HCT116 (cell line): ENCODE data around the gene AGAP2. TPM values are rescaled to one million over a fixed set of nuclear protein-coding genes. Genes with fewer than 3 reads are reported as not detected.

ENCODE experiments used
- ATAC-seq: fragments of 200-7000 bp; cut with Tn5 transposase; 2 replicates; pipeline ENCODE4 v1.9.1; 2020; ENCODE audit warnings: mild to moderate bottlenecking, moderate library complexity
- BruUV-seq: library from RNA; stranded (reverse); fragments of 400-500 nt; replicated peaks from 2 replicates; lab custom pipeline; 2021; lab: Mats Ljungman, UMichigan
- CTCF ChIA-PET: fragments of 300-600 bp; sonication (Branson Sonifier 250); formaldehyde crosslinking; loops from one replicate; lab custom pipeline; 2021; ENCODE audit warnings: antibody characterized with exemption; lab: Charles Lee
- POLR2A ChIA-PET: fragments of 300-600, 350-600 bp; sonication (Branson Sonifier 250); formaldehyde crosslinking; loops from one replicate; lab custom pipeline; 2021; ENCODE audit warnings: antibody characterized with exemption; lab: Charles Lee
- RAD21 ChIA-PET, 2 experiments: fragments of 300-600 bp; sonication (Branson Sonifier 250); formaldehyde crosslinking; loops; one replicate each; lab custom pipeline; 2023; ENCODE audit warnings: low total read pairs in 2 of 2; ENCODE audit not compliant: uncharacterized antibody in 2 of 2, unreplicated experiment in 2 of 2, low non-redundant PET in 1 of 2; lab: Charles Lee
- DNase-seq: peaks from one replicate; pipeline ENCODE4 v3.0.0-alpha.2; 2010; ENCODE audit warnings: low read depth, low spot score
- H2AFZ ChIP-seq: fragments of 200-600 bp; shearing (Covaris generic), sonication (generic); 2 replicates; pipeline ENCODE4 v1.6.1; 2017; ENCODE audit warnings: low read depth, mixed run types, mixed read lengths, antibody characterized with exemption, low read length; ENCODE audit not compliant: poor library complexity, severe bottlenecking
- H3K27ac ChIP-seq: 2 replicates; pipeline ENCODE4 v1.5.1; 2012; ENCODE audit warnings: low read depth, low read length
- H3K27me3 ChIP-seq: fragments of 200-600 bp; sonication (generic); 2 replicates; pipeline ENCODE4 v1.6.1; 2016; ENCODE audit warnings: mixed run types, low read length, mixed read lengths; ENCODE audit not compliant: insufficient read depth
- H3K36me3 ChIP-seq, 2 experiments: fragments of 200-500 bp in 1 of 2; fragments of 200-600 bp in 1 of 2; sonication (Bioruptor generic) in 1 of 2; sonication (generic) in 1 of 2; 2 replicates each; pipeline versions ENCODE4 v1.5.1 to v1.6.1; 2014 to 2016; ENCODE audit warnings: low read length in 2 of 2, inconsistent platforms in 1 of 2, mixed read lengths in 1 of 2, mixed run types in 1 of 2; ENCODE audit not compliant: insufficient read depth in 2 of 2, control insufficient read depth in 1 of 2
- H3K4me1 ChIP-seq, 2 experiments: fragments of 200-600 bp in 1 of 2; sonication (generic) in 1 of 2; 2 replicates each; pipeline versions ENCODE4 v1.5.1 to v1.6.1; 2012 to 2017; ENCODE audit warnings: low read length in 2 of 2, inconsistent platforms in 1 of 2, mild to moderate bottlenecking in 1 of 2, mixed read lengths in 1 of 2, mixed run types in 1 of 2, moderate library complexity in 1 of 2; ENCODE audit not compliant: insufficient read depth in 2 of 2, control insufficient read depth in 1 of 2
- H3K4me2 ChIP-seq: fragments of 200-600 bp; sonication (generic); 2 replicates; pipeline ENCODE4 v1.6.1; 2017; ENCODE audit warnings: mixed run types, low read length, mixed read lengths
- H3K4me3 ChIP-seq, 2 experiments: fragments of 200-600 bp in 1 of 2; sonication (generic) in 1 of 2; replicated peaks in 1 of 2; 2 replicates each; pipeline ENCODE4 v1.5.1; 2011 to 2016; ENCODE audit warnings: low read length in 2 of 2, control low read depth in 1 of 2, low read depth in 1 of 2, mild to moderate bottlenecking in 1 of 2, mixed read lengths in 1 of 2, mixed run types in 1 of 2
- H3K79me2 ChIP-seq: fragments of 200-600 bp; sonication (generic); 2 replicates; pipeline ENCODE4 v1.6.1; 2017; ENCODE audit warnings: mild to moderate bottlenecking, mixed run types, low read length, moderate library complexity, mixed read lengths; ENCODE audit not compliant: insufficient read depth
- H3K9ac ChIP-seq: fragments of 200-600 bp; sonication (generic); 2 replicates; pipeline ENCODE4 v1.6.1; 2016; ENCODE audit warnings: low read length, mixed read lengths
- H3K9me2 ChIP-seq: fragments of 200-600 bp; sonication (generic), shearing (Covaris generic); 2 replicates; pipeline ENCODE4 v1.6.1; 2017; ENCODE audit warnings: mixed run types, mild to moderate bottlenecking, moderate library complexity; ENCODE audit not compliant: insufficient read depth
- H3K9me3 ChIP-seq, 2 experiments: fragments of 200-500 bp in 1 of 2; fragments of 200-600 bp in 1 of 2; sonication (Bioruptor generic) in 1 of 2; sonication (generic) in 1 of 2; 2 replicates each; pipeline ENCODE4 v1.6.1; 2014 to 2017; ENCODE audit warnings: low read length in 2 of 2, mixed read lengths in 2 of 2, inconsistent platforms in 1 of 2, low read depth in 1 of 2, mild to moderate bottlenecking in 1 of 2, mixed run types in 1 of 2, moderate library complexity in 1 of 2; ENCODE audit not compliant: control insufficient read depth in 1 of 2, insufficient read depth in 1 of 2
- H4K20me1 ChIP-seq: fragments of 200-600 bp; sonication (generic), shearing (Covaris generic); 2 replicates; pipeline ENCODE4 v1.6.1; 2017; ENCODE audit warnings: mixed run types, mild to moderate bottlenecking, moderate library complexity; ENCODE audit not compliant: insufficient read depth
- EGR1 ChIP-seq: IDR thresholded peaks from 2 replicates; pipeline ENCODE4 v1.6.1; 2012; ENCODE audit warnings: low read depth
- SRF ChIP-seq: IDR thresholded peaks from 2 replicates; pipeline ENCODE4 v1.6.1; 2012; ENCODE audit warnings: low read depth
- YY1 ChIP-seq: IDR thresholded peaks from 2 replicates; pipeline ENCODE4 v1.6.1; 2011; ENCODE audit warnings: low read length, low read depth, moderate library complexity, mild to moderate bottlenecking; ENCODE audit not compliant: insufficient replicate concordance; ENCODE audit errors: extremely low read depth
- ZFX ChIP-seq: fragments of 450-650 bp; IDR thresholded peaks from 2 replicates; pipeline ENCODE4 v1.6.1; 2017
- intact Hi-C: fragments of 100-400 bp; cut with micrococcal nuclease; formaldehyde crosslinking; loops from 2 replicates; pipeline ENCODE4 v1.10.0; 2022
- total RNA-seq: library from RNA; stranded (reverse); gene quantifications from one replicate; pipeline ENCODE4 v1.2.1, GENCODE V29; 2021; ENCODE audit not compliant: unreplicated experiment

AGAP2 gene
- total RNA-seq, 1 experiment from 2014 or later = 15.8 TPM

DNA sequence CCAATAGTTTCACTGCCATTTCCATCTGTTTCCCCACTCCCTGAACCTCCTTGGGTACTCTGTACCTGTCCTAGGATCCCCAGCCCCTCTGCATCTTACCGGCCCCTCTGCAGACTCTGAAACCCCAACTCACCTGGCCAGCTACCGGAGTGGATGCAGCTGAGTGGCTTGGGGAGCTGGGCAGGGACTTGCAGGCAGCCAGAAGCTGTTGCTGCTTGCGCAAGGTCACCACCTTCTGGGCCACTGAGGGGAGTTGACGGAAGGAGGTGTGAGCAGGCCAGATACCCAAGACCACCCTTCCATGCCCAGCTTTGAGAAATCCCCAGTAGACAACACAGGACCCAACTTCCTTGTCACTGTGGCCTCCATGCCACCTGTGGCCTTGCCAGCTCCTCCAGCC is 6.3 kb downstream of the AGAP2 start:
- ChIA-PET CTCF (no interaction called here), POLR2A (no interaction called here), RAD21 (no interaction called here)
- no peak for DNase-seq
- intact Hi-C loops = no loop called here
- Histone ChIP-seq H4K20me1 (no peaks in the 10 kb centered on the region), H3K27ac (no peak overlapping the region), H3K9me2 (no peaks in the 10 kb centered on the region), H3K4me1 (peaks cover 0 to 2% of the 10 kb centered on the region in 2 experiments; a peak in 1 of 4 replicates), H3K9ac (no peak overlapping the region), H3K36me3 (peaks cover 3 to 15% of the 10 kb centered on the region in 2 experiments; a peak in 3 of 4 replicates), H3K4me2 (no peak overlapping the region), H3K9me3 (no peaks in the 10 kb centered on the region), H3K27me3 (no peaks in the 10 kb centered on the region), H3K4me3 (no peak overlapping the region), H2AFZ (no peak overlapping the region), H3K79me2 (no peaks in the 10 kb centered on the region)
- BruUV-seq = no TSS peak
- ATAC-seq = no peak
- TF ChIP-seq SRF = no peak

- no peaks in the 10 kb centered on the region for H3K9me3 ChIP-seq
- DNase-seq = no peak
- no peak overlapping the region for H2AFZ ChIP-seq
- peaks cover 4 to 15% of the 10 kb centered on the region in 2 experiments; a peak in 3 of 4 replicates for H3K36me3 ChIP-seq
- no peaks in the 10 kb centered on the region for H4K20me1 ChIP-seq
- no TSS peak for BruUV-seq
- ATAC-seq = no peak
- intact Hi-C loops = no loop called here
- no peak overlapping the region for H3K27ac ChIP-seq
- CTCF ChIA-PET = no interaction called here
- H3K9ac ChIP-seq = no peak overlapping the region
- no peak overlapping the region for H3K4me3 ChIP-seq
- no peaks in the 10 kb centered on the region for H3K9me2 ChIP-seq
- RAD21 ChIA-PET = no interaction called here
- TF ChIP-seq ZFX (no peak), EGR1 (no peak), YY1 (no peak)
- no peaks in the 10 kb centered on the region for H3K27me3 ChIP-seq
- H3K4me1 ChIP-seq = peaks cover 4 to 9% of the 10 kb centered on the region in 2 experiments; a peak in 3 of 4 replicates
- no peak overlapping the region for H3K4me2 ChIP-seq
- POLR2A ChIA-PET = no interaction called here
- H3K79me2 ChIP-seq = no peaks in the 10 kb centered on the region
These were observed 7.0 kb downstream of the AGAP2 start for GRCh38 chr12:57731411-57732080.
